K562 (cell line): Measurements from ENCODE around the gene SLC24A3. TPM values are rescaled to one million over a fixed set of nuclear protein-coding genes. Genes with fewer than 3 reads are reported as not detected.

Experiments used
- FUS ChIP-seq: fragments of 200-400 bp; formaldehyde crosslinking; optimal IDR thresholded peaks from 2 replicates; pipeline ENCODE3; 2017; ENCODE audit warnings: low read depth, low read length
- MCM5 ChIP-seq: fragments of 450-650 bp; IDR thresholded peaks from 2 replicates; pipeline ENCODE4 v1.6.1; 2016; ENCODE audit warnings: low read depth
- POLR2AphosphoS2 ChIP-seq: IDR thresholded peaks from 2 replicates; pipeline ENCODE4 v1.6.1; 2012; ENCODE audit warnings: low read length, improper control_type of control experiment
- PRPF4 ChIP-seq: fragments of 200-400 bp; formaldehyde crosslinking; IDR thresholded peaks from one replicate; pipeline ENCODE4 v1.6.1; 2017; ENCODE audit warnings: low read length, low read depth, mild to moderate bottlenecking; ENCODE audit not compliant: insufficient read depth, poor library complexity, severe bottlenecking
- SMAD1 ChIP-seq: fragments of 150-350 bp; IDR thresholded peaks from 2 replicates; pipeline ENCODE4 v1.6.1; 2014; ENCODE audit warnings: low read length, low read depth; ENCODE audit not compliant: partially characterized antibody
- ZBTB40 ChIP-seq, 2 experiments: fragments of 450-650 bp in 1 of 2; sonication (generic) in 1 of 2; formaldehyde crosslinking in 1 of 2; IDR thresholded peaks; 2 replicates each; pipeline versions ENCODE4 v1.7.1 to v1.9.0; 2016 to 2022; ENCODE audit warnings: inconsistent platforms in 1 of 2, mild to moderate bottlenecking in 1 of 2, missing genetic modification reagents in 1 of 2
- ZNF282 ChIP-seq: sonication (generic); formaldehyde crosslinking; IDR thresholded peaks from 2 replicates; pipeline ENCODE4 v1.8.1; 2023; ENCODE audit warnings: missing genetic modification reagents
- polyA plus RNA-seq, 8 experiments: library from polyadenylated mRNA; depleted of rRNA in 4 of 8; stranded (reverse) in 5 of 8; unstranded in 3 of 8; fragments of >200 nt; fragmentation: Nextera tagmentation in 2 of 8; fragmentation: Illumina TruSeq in 1 of 8; extraction: Ambion mirVana in 2 of 8; extraction: Trizol in 1 of 8; gene quantifications; 2 replicates each; pipeline versions ENCODE4 v1.2.1 to v1.2.3, GENCODE V29; 2011 to 2014; ENCODE audit warnings: inconsistent platforms in 1 of 8, missing spikeins in 1 of 8
- total RNA-seq, 7 experiments: library from RNA; depleted of rRNA in 6 of 7; stranded (reverse); fragments of >200 nt in 6 of 7; fragmentation: Illumina TruSeq in 2 of 7; extraction: Trizol in 2 of 7; gene quantifications; 2 replicates each; pipeline versions ENCODE4 v1.2.1 to v1.2.3, GENCODE V29; 2011 to 2021; ENCODE audit warnings: low replicate concordance in 1 of 7

Gene SLC24A3
- total and polyA plus RNA-seq, 9 of the 15 experiments (the other 6 are each of a cell fraction or from before 2014, with no cell fraction given), result not detected

DNA sequence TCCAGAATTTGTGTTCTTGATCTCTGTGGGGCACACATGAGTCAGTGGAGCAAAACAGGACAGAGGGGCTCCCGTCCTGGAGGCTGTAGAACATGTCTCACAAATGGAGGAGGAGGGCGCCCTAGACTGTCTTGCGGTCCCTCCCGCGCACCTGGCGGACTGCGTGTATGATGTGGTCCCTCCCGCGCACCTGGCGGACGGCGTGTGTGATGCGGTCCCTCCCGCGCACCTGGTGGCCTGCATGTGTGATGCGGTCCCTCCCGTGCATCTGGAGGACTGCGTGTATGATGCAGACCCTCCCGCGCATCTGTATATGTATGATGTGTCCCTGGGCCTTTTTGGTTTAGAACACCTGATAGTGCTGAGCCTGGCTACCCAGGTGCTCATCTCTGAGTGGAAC, 386.8 kb downstream of the SLC24A3 start (continued):
- TF ChIP-seq ZBTB40 (IDR thresholded peaks at IDR 0.05) (no peak), ZBTB40 (CRISPR knock-in tag; IDR thresholded peaks at IDR 0.05) (no peak), FUS (no peak), POLR2AphosphoS2 (no peak), PRPF4 (no peak), ZNF282 (CRISPR knock-in tag) (no peak), SMAD1 (no peak), MCM5 (no peak)
